ENCODE results near the gene DUSP22.

Gene DUSP22

DNA sequence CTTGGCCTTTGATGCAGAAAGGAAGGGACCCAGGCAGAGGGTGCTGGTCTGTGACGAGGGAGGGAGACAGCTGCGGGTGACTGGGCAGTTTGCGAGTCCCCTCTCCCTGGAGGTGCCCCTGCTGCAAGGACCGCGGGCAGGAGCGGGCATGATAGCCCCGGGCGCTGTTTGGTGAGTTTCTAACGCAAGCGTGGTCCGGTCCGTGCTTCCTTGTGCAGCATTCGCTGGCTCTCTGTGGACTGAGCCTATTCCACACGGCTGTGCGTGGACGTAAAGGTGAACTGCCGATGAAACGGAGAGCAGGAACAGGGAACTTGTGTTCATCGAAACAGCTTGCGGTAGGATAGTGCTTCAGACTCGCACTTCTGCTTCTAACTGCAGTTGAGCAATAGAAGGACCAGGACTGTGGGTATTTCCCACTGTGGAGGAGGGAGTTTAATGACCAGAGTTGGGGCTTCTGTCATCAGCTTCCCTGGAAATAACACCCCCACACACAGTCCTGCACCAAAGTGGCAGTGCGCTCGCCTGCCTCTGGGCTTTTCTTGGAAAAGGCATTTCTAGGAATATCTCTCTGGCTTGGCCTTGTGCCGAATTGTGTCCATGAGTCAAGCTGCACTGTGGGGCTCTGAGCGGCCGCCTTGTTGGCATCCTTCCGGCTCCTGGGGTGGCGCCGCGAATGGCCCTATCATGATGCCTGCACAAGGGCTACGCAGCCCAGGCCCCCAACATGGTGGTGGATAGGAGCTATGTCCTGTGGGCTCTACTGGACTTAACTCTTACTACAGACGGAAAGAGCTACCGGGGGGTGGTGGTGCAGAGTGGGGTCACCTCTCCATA, 48.9 kb downstream of the DUSP22 start:
- DNase-seq = no peak

DNA sequence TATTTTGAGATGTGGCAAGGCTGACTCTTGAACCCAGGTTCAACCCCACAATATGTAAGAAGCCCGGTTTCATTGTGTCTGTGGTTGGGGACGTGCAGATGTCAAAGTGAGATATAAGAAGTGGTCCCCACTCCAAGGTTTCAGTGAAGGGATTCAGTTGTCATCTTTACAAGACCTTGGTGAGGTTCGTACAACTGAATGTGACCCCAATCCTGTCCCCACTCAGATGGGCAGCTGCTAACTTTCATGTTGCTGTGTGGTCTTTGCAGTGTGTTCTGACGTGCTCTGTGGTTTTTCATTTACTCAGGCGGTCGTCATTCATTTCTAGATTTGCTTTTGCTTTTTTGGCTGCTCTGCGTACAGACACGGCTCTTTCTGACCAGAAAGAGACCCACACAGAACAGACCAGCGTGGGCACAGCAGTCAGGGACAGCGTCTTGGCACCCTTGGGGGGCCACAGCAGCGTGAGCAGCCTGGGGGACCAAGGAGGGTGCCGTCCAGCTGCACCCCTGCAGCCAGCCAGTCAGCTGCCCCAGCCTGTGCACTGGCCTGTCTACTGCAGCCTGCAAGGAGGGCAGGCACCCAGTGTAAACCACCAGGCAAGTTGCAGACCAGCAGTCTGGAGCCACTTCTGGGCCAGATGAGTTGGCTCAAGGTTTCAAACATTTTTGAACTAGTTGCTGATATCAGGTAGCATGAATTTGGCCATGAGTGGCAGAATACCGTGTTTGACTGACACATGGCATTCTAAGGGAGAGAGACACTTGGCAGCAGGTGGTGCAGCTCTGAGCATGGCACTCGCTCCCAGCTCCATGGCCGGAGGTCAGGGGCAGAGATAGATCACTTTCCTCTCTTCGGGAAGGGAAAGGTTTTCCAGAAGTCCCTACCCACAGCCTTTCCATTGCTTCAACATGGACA, 49.9 kb downstream of the DUSP22 start:
- DNase-seq = no peak

DNA sequence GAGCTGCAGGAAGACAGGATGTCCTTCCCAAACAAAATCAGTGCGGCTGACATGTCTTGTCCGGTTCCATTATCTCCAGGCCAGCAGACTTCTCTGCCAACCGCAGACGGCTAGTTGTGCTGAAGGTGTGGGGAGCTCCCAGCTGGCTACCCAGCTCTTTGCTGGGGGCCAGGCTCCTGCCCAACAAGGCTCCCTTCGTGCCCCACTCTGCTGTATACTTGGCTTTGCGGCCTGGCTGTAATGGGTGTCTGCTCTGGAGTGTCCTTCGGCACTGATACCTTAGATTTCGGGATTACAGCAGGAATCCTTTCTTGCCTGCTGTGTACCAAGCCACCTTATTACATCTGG, 50.5 kb downstream of the DUSP22 start:
- DNase-seq = no peak

DNA sequence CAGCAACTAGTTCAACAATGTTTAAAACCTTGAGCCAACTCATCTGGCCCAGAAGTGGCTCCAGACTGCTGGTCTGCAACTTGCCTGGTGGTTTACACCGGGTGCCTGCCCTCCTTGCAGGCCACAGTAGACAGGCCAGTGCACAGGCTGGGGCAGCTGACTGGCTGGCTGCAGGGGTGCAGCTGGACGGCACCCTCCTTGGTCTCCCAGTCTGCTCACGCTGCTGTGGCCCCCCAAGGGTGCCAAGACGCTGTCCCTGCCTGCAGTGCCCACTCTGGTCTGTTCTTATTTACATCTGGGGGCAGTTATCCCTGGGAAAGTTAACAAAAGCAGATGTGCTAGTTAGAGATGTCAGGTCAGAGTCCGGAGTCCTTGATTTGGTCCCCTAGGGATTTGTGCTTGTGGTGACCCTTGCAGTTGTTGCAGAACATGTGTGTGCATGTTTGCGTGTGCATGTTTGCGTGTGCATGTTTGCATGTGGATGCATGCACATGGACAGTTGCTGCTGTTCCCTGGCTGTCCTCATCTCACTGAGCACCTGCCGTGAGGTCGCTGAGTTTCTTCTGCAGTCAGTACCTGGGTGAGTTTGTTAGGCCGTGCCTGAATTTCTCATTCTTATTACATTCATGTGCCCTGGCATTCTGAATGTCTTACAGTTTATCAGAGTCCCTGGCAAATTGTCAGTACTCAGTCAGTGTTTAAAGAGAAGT, 51.1 kb downstream of the DUSP22 start:
- no peak for DNase-seq

DNA sequence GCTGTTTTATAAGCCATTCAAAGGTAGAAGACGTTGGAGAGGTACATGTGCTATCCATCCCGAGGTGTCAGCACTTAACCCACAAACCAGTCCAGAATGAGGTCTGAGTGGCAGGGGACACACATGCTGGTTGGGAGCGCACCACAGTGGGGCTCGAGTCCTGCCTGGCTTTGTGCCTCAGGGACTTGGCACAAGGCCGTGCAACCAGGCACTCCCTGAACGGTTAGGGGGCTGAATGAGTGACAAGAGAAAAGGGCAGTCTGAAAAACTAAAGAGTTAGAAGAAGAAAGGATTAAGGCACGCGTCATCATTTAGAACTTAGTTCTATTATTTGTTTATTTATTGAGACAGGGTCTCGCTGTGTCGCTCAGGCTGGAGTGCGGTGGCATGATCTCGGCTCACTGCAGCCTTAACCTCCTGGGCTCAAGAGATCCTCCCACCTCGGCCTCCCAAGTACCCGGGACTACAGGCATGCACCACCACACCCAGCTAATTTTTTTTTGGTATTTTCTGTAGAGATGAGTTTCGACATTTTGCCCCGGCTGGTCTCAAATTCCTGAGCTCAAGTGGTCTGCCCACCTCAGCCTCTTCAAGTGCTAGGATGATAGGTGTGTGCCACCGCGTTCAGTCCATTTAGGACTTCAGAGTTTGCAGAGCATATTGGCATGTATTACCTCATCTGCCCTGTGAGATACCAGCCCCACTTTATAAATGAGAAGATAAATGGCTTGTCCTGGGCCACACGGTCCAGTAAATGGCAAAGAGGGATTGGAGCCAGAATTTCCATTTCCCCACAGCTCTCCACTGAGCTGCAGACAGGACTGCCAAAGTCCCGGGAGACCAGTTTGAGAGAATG, 51.9 kb downstream of the DUSP22 start:
- DNase-seq = no peak

DNA sequence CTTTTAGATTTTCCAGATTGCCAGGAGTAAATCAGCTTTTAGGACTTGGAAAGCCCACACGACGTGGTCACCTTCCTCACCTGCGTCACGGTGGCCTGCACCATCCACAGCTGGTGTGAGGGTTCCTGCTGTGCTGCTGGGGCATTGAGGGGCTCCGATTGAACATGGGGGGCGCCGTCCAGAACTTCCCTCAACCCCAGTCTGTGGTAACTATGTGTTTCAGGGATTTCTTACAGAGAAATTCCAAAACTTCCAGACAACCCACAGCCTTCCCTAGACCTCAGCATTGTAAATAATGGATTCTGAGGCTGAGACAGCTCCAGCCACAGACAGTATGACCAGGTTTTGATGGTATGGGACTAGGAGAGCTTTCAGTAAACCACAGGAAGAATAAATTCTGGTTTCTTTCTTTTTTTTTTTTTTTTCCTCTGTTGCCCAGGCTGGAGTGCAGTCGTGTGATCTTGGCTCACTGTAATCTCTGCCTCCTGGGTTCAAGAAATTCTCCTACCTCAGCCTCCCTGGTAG, 52.6 kb downstream of the DUSP22 start:
- DNase-seq = no peak

DNA sequence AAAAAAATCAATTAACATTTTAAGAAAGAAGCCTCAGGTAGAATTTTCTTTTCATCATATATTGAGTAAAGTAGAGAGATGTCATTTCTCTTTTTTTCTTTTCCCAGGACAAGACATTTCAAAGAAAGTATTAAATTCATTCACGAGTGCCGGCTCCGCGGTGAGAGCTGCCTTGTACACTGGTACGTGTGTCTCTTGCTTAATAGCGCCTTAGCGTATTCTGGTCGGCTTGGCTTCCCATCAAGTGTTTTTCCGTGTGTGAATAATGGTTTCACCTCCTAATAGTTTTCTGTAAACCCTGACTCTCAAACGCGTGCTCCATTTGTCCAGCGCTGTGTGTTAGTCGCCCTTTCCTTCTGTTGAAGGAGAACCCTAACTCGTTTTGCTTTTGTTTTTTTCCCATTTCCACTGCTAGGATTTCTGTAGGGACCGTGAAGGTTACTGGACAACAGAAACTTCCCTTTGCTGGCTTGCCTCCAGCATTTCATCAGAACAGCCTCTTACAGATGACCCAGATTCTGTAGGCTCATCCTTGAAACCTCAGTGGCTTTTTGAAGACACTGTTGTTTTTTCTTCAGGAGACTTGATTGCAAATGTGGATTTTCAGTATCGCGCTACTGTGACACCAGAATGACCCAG, 53.6 kb downstream of the DUSP22 start:
- DNase-seq = no peak

DNA sequence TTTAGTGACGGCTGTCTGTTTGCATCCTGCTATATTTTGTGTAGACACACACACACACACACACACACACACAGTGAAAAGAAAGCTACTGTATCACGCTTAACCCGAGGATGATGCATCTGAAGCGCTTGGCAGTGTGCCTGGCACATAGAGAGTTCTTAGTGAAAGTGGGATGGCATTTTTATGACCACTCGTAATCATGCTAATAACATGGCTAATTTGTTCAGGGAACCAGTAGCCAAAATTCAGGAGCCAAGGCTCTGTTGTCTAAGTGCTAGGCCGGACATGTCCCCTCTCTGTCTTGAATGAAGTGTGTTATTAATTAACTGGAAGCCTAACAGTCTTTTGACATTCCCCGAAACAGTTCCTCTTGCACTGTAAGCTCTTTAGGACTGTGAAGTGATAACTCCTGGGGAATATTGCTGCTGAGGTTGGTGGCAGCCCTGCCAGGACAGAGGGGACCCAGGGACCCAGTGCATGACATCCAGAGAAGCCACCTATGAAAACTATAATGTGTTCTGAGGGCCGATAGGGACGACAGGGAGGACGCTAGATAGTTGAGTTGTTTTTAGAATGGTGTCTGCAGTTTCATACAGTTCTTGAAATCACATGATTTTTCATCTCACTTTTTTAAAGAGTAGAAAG, 54.2 kb downstream of the DUSP22 start:
- no peak for DNase-seq

DNA sequence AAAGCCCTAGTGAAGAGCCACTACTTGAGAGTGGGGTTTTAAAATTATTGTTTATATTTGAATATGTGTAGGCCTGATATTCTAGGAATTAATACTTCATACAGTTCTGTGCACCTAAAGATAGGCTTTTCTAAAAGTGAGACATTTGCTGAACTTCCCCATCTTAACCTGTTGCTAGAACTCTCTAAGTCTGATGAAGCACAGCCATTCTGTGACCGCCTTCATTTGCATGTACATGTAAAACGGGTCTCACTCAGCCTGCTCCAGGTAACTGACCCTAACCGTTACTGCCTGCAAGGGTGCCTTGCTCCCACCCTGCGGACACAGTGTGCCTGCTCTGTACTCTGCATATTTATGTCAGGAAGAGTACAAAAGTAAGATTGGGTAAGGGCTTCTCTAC, 54.9 kb downstream of the DUSP22 start:
- no peak for DNase-seq

DNA sequence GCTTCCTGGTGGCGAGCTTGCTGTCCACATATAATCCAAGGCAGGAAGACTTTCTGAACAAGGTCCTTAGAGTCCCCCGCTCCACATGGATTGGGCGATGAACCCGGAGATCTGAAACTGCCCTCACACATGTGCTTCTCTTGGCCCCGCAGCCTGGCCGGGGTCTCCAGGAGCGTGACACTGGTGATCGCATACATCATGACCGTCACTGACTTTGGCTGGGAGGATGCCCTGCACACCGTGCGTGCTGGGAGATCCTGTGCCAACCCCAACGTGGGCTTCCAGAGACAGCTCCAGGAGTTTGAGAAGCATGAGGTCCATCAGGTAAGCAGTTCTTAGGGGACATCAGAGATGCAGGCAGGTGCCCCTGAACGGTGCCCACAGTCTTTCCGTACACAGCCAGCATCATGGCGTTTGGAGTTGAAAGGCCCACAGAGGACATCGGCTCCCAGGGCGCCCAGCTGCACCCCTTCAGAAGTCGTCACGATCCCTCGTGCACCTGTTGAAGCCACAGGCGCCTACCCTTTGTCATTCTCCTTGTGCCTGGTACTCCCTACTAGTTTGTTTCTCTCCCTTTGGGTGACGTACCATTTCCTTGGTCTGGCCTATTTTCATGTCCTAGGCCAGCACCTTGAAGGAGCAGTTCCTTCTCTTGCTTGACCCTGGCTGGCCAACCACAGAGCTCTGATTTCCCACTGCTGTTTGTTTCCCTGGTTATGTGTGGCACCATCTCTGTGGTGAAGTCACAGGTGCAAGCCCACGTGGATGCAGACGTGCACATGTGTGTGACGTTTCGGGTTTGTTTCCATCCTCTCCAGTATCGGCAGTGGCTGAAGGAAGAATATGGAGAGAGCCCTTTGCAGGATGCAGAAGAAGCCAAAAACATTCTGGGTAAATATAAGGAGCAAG, 55.9 kb downstream of the DUSP22 start:
- DNase-seq = no peak

DNA sequence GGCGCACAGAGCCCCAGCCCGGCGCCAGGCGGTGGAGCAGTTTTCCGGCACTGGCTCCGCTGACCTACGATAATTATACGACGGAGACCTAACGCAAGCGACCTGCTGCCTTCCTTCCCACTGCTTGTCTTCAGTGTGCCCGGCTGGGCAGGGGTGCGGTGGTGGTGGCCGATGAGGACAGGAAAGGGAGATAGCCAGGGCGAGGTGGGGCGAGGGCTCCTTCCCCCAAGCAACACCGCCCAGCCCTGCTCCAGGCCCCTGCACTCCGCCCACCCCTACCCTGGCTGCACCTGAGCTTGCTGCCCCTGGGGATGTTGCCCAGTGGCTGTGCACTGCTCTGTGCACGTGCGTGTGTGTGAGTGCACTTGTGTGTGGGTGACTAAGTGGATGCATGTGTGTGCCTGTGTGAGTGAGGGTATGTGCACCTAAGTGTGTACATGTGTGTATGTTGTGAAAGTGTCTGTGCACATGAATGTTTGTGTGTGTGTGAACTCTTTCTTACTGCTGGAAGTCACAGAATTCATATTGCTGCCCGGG, 56.6 kb downstream of the DUSP22 start:
- DNase-seq = no peak

DNA sequence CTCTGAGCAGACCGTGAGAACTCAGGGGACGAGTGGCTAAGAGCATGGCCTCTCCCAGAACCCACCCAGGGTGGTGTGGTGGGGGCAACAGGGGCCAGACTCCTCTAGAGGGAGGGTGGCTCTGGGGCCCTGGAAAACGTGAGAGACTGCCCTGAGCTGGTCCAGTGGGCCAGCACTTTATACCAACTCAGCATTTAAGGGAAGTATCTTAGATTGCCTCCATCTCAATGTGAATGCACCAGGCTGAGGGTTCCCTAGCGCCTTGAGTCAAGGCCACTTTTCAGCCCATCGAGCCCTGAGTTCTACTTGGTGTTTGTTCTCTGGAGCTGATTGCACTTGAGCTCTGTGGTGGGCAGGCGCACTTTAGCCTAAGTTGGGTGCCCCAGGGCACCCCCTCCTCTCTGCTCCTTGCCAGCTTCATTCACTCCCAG, 57.2 kb downstream of the DUSP22 start:
- no peak for DNase-seq

DNA sequence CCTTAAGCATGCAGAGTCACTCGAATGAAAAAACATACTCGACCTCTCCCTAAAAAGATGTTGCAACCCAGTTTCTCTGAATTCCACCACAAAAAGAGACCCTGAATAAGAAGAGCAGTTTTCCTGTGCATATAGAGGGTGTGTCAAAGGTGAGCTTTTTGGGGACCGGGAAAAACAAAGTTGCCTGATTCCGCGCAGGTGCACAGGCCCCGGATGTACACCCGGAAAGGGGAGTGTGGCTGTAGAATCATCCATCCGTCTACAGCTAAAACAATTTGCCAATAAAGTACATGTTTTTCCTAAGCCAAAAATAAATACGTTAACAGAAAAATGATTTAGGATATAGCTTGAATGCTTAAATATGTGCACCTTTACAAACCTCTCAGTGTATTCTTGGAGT, 58.1 kb downstream of the DUSP22 start:
- no peak for DNase-seq

DNA sequence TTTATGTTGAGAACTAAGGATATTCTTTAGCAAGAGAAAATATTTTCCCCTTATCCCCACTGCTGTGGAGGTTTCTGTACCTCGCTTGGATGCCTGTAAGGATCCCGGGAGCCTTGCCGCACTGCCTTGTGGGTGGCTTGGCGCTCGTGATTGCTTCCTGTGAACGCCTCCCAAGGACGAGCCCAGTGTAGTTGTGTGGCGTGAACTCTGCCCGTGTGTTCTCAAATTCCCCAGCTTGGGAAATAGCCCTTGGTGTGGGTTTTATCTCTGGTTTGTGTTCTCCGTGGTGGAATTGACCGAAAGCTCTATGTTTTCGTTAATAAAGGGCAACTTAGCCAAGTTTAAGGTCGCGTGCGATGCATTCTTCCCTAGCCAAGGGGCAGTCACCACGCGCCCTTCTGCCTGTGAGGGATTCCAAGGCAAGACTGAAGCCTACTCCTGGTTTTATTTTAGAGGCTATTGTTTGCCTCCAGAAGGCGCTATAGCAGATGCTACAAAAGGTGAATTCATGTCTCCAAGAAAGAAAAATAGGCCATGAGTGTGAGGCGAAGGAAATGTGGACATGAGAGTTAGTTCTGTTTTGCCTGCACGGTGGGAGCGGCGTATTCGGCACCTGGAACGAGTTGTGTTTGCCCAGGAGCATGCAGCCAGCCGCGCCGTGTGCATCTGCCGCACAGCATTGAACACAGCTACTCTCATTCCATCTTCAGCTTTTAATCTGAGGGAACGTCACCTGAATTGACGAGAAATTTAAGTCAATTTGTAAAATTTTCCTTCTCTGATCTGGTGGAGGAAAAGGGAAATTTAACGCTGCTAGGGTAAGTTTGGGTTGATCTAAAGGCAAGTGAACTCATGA, 59.0 kb downstream of the DUSP22 start:
- DNase-seq = no peak

DNA sequence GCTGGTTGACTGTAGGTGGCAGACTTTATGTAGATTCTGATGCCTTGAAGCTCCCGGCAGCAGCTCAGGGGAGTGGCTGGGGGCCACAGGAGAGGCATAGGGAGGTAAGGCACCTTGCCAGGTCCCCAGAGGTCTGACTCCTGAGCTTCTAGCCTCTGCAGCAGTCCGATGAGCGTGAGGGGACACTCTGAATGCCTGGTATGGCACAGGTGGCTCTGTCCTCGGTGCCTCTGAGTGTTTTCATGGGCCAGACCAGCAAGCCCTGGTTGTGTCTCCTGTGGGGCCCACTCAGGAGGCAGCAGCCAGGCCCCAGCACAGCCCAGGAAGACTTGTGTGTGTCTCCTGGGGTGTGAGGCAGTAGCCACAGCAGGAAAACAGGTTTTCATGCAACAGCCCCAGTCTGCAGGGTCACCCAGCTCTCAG, 59.6 kb downstream of the DUSP22 start:
- DNase-seq = no peak

DNA sequence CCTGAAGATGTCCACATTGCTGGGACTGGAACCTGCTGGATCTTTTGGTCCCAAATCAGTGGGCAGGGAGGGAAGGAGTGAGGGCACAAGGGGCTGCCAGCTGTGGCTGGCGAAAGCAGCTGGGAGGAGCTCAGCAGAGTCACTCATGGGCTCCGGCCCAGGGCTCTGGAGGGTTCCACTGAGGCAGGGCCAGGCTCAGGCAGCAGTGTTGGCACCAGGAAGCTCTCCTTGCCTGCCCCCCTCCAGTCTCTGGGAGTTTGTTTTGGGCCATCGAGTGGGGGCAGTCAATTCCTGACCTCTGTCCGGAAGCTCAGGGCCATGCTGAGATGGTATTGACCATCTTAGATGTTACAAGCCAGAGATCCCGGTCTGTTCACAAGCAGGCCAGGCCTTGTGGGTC, 60.2 kb downstream of the DUSP22 start:
- no peak for DNase-seq

DNA sequence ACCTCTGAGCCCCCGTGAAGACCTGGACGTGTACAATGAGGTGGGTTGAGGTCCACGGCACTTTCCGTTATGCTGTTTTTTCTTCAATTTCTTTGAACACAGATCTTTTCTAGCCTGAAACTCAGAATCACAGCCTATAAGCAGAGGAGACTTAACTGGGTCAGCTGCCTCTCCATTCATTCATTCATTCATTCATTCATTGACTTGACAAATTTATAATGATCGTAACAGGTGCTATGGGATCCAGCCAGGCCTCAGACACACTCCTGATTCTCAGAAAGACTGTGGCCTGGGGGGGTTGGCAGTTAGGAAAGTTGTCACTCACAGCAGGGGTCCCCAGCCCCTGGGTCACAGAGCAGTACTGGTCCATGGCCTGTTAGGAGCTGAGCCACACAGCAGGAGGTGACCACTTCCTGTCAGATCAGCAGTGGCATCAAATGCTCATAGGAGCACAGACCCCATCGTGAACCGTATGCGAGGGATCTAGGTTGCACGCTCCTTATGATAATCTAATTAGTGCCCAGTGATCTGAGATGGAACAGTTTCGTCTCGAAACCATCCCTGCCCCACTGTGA, 60.7 kb downstream of the DUSP22 start:
- DNase-seq = no peak

All from activated CD4-positive, alpha-beta T cell treated with anti-CD3 and anti-CD28 coated beads, Interleukin-2, amount 50 U/mL, for 16 hours (primary cell).